Fibroblast of the conjunctiva (primary cell): ENCODE results near the gene IBTK.
"Not testable (repeated sequence)": the region's sequence is repeated elsewhere in the genome, so short reads cannot be mapped to it uniquely, and the experiment has no call there.

ENCODE experiments used
- DNase-seq: peaks from one replicate; pipeline ENCODE4 v3.0.0-alpha.2; 2010; ENCODE audit warnings: low read depth

IBTK gene

GRCh38 chr6:82172594-82172993 lies 75.0 kb downstream of the IBTK start:
- DNase-seq, result no peak

GRCh38 chr6:82169138-82169876 lies 78.2 kb downstream of the IBTK start:
- DNase-seq, result no peak

DNA sequence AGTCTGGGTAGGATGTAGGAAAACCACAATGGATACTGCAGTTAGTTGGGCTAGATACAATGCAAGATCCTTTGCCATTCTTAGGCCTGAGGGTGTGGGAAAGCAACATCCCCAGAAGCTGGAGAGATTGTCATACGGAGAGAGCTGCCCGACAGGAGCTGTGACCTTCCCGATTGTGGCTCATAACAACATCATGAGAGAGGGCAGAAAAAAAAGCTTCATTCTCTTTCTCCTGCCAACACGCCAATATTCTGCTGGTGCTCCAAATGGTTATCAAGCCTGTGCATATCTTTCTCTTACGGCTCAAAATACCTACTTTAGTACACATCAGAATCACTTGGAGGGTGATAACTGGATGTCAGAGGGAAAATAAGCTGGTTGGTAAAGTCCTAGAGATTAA lies 81.1 kb downstream of the IBTK start:
- no peak for DNase-seq

GRCh38 chr6:82160255-82160990 lies 87.1 kb downstream of the IBTK start:
- DNase-seq, result no peak

GRCh38 chr6:82152786-82153185 lies 94.8 kb downstream of the IBTK start:
- DNase-seq, result not testable (repeated sequence)

- not testable (repeated sequence) for DNase-seq
Observed at GRCh38 chr6:82151147-82151546, 96.4 kb downstream of the IBTK start.

DNA sequence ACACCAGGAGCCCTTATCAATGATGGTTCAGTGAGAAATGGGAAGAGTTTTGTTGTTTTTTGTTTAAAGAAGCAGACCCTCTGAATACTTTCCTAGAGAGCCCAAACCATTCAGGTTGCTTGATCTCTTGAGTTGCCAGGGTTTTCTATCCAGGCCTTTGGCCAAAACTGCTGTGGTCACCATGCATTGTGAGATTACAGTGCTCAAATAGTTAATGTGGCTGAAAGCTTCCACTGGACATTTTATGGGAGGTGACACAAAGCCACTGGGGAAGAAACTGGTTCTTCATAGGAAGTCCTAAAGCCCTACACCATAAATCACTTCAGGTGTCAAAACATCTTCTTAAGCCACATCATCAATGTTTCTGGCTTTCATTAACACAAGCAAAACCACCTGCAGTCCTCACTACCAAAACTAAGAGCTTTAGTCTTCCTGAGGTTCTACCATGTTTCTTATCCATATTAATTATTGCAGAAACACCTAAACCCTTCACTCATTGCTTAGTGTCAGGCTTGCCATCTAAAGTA lies 101.6 kb downstream of the IBTK start:
- no peak for DNase-seq

GRCh38 chr6:82144852-82145340 lies 102.6 kb downstream of the IBTK start:
- peak; percentile 82 for DNase-seq

DNA sequence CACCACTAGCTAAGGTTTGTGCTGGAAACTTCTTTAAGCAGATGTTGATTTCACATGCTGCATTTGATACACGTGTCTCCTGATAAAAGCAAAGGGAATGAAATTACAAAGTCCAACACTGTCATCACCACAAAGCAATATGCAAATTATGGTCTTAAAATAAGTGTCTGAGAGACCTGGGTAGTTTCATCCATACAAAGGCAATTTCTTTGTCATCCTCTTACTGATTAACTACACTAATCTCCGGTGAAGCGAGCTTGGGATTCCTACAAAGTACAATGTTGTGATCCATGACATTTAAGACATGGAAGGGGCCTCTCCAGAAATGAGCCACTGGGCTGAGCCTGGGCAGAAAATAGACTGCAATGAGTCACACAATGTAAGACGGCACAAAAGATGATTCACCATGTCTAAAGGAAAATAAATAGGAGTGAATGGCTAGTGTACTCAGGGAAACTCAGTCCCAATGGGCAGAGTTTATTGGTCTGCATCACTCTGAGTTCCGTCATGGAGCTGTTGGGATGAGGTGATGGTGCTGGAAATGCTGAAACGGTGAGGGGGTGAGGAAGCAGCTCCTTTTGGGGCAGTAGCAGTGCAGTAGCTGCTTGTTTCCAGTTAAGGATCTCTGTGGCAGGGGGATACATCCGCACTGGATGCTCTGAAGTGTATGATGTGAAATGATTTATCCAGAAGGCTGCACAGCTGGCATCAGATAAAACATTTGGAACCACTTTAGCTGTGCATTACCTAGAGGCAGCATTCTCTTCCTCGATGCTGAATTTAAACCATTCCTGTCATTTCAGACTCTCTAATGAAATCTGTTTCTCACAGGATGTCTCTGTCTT lies 103.3 kb downstream of the IBTK start:
- DNase-seq, result peak; percentile 92

DNA sequence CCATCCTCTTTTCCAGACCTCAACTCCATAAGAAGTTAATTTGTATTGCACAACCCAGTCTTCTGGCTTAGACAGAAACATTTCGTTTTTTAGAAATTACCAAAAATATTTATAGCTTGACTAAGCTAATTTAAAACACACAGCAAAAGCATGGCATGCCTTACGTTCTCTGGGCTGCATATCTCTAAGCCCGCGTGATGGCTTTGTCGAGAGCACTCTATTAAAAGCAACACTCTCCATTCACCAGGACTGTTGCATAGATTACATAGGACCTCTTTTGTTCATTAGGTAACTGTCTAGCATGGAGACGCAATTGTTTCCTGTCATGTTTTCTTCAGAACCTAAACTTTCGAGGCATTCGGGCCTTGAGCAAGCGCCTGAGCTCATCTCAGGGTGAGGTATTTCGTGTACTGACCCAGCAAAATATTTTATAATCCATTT lies 104.5 kb downstream of the IBTK start:
- DNase-seq, result peak; percentile 79

GRCh38 chr6:82142524-82142923 lies 105.0 kb downstream of the IBTK start:
- DNase-seq, result no peak

- DNase-seq, result no peak
Observed at GRCh38 chr6:82138075-82138791, 109.3 kb downstream of the IBTK start.

GRCh38 chr6:82131441-82131840 lies 116.1 kb downstream of the IBTK start:
- DNase-seq, result no peak

- DNase-seq, result no peak
Observed at GRCh38 chr6:82129797-82130196, 117.7 kb downstream of the IBTK start.

GRCh38 chr6:82128973-82129372 lies 118.6 kb downstream of the IBTK start:
- not testable (repeated sequence) for DNase-seq

DNA sequence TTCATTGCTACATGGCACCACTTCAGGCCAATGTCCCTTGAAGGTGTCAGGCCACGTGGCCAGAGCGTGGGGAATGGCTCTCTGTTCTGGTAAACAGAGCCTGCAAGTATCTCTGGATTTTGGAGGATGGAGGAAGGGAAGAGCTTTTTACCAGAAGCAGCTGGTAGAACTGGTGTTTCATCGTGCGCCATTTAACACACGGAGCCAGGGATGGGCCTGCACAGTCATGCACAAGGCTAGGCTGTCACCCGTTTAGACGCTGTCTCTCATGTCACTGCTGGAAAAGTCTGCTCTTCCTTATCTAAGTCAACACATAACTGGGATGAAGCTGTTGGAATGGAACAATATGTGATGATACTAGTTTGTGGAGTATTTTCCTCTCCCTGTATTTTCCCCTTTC lies 123.9 kb downstream of the IBTK start:
- DNase-seq, result no peak
